ENCODE results near the gene RAB33A. TPM values are rescaled to one million over a fixed set of nuclear protein-coding genes. Genes with fewer than 3 reads are reported as not detected.

Gene RAB33A
- polyA plus RNA-seq, 3 donors = 0.13 to 2.1 (median 1.6) TPM

DNA sequence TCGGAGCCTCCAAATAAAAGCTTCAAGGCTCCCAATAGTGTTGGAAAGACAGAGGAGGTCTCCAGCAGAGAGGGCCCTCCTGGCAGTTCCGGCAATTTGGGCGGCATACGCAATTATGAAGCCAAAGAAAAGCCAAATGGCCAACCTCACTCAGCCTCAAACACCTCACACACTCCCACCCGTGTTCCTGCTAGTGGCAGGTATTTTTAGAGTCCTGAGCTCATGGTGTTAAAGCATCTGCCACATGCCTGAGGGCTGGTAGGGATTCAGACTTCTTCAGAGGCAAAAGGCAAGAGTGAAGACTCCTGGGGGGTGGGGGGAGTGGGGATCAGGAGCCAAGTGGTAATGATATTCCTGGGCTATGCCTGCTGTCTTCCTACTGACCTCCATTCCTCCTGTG is 7.4 kb downstream of the RAB33A start:
- intact Hi-C loops (cut with micrococcal nuclease) = no loop called here

DNA sequence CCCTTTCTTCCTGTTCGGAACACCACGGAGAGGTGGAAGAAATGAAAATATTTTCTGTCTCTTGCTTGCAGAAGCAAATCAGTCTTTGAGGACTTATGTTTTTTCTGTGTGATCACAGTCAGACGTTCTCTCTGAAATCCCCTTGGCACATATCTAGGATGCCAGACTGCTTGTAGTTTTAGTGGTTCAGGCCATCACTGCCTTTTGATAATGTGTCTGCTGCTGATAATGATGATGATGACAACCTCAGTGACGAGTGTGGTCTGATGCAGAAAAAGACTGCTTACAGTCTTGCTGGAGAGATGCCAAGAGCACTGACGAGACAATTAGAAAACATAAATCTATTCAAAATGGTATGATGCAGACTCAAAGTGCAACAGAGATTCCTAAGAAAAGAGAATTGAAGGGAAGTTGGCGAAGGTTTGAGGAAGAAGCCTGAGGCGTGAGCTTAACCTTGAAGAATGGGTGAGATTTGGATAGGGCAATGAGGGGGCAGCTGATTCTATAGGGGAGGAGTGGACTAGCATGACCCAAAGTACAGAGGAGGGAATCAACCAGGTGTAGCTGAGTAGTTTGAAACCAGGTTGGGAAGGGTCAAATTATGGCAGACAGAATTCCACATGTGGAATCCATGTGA is 7.9 kb downstream of the RAB33A start:
- peak overlapping the region in 1 of 7 donors; percentile 43 for H3K27ac Mint-ChIP-seq
- Histone ChIP-seq H3K9me3 (replicated peaks in 1 of 2; ENCODE audit: control insufficient read depth in 1 of 2, insufficient read depth in 1 of 2, low read length in 2 of 2) (no peaks in the 10 kb centered on the region), H3K9ac (ENCODE audit: insufficient read depth, low read length, poor library complexity, severe bottlenecking) (no peak overlapping the region), H3K36me3 (replicated peaks in 1 of 2; ENCODE audit: control insufficient read depth in 1 of 2, insufficient read depth in 2 of 2, low read length in 2 of 2) (no peaks in the 10 kb centered on the region), H3K79me2 (ENCODE audit: insufficient read depth, low read length) (no peaks in the 10 kb centered on the region), H3K4me1 (ENCODE audit: control insufficient read depth in 1 of 2, insufficient read depth in 2 of 2, low read length in 2 of 2) (peaks cover 10 to 12% of the 10 kb centered on the region in 2 donors), H4K20me1 (ENCODE audit: insufficient read depth, low read length) (no peaks in the 10 kb centered on the region), H3K4me2 (replicated peaks; ENCODE audit: extremely low read depth, low read length, poor library complexity, severe bottlenecking) (no peak overlapping the region), H2AFZ (ENCODE audit: insufficient read depth, low read depth, low read length, poor library complexity, severe bottlenecking) (no peak overlapping the region), H3K4me3 (replicated peaks in 1 of 3; ENCODE audit: low read depth in 2 of 3, low read length in 3 of 3) (no peak overlapping the region), H3K27ac (ENCODE audit: low read depth in 1 of 2, low read length in 2 of 2) (no peak overlapping the region), H3K27me3 (ENCODE audit: control insufficient read depth in 2 of 2, insufficient read depth in 2 of 2, low read length in 2 of 2) (no peaks in the 10 kb centered on the region)
- H3K27me3 Mint-ChIP-seq (ENCODE audit: low read depth in 3 of 3) = peaks cover 0 to 11% (median 0%) of the 10 kb centered on the region in 3 donors
- peaks cover 0 to 2% (median 0%) of the 10 kb centered on the region in 7 donors for H3K9me3 Mint-ChIP-seq
- H3K36me3 Mint-ChIP-seq = no peaks in the 10 kb centered on the region
- TF ChIP-seq, protein P1, sequence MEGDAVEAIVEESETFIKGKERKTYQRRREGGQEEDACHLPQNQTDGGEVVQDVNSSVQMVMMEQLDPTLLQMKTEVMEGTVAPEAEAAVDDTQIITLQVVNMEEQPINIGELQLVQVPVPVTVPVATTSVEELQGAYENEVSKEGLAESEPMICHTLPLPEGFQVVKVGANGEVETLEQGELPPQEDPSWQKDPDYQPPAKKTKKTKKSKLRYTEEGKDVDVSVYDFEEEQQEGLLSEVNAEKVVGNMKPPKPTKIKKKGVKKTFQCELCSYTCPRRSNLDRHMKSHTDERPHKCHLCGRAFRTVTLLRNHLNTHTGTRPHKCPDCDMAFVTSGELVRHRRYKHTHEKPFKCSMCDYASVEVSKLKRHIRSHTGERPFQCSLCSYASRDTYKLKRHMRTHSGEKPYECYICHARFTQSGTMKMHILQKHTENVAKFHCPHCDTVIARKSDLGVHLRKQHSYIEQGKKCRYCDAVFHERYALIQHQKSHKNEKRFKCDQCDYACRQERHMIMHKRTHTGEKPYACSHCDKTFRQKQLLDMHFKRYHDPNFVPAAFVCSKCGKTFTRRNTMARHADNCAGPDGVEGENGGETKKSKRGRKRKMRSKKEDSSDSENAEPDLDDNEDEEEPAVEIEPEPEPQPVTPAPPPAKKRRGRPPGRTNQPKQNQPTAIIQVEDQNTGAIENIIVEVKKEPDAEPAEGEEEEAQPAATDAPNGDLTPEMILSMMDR (IDR thresholded peaks at IDR 0.05) = no peak
- 40% methylated on average over 2 of the region's 7 CpGs for WGBS (ENCODE audit: insufficient coverage)
- peak in 1 of 3 donors; percentile 12 for DNase-seq
- intact Hi-C loops (cut with micrococcal nuclease) = no loop called here
- no peak overlapping the region for H3K4me3 Mint-ChIP-seq
- H3K4me1 Mint-ChIP-seq = peaks cover 34% of the 10 kb centered on the region

More for the DNA sequence above, 7.4 kb downstream of the RAB33A start:
- no peak overlapping the region for H3K27ac ChIP-seq (ENCODE audit: low read depth in 1 of 2, low read length in 2 of 2)
- no peak overlapping the region for H3K4me3 Mint-ChIP-seq
- no peak overlapping the region for H3K9ac ChIP-seq (ENCODE audit: insufficient read depth, low read length, poor library complexity, severe bottlenecking)
- no peak overlapping the region for H2AFZ ChIP-seq (ENCODE audit: insufficient read depth, low read depth, low read length, poor library complexity, severe bottlenecking)
- peak overlapping the region in 1 of 7 donors; percentile 12 for H3K27ac Mint-ChIP-seq
- no peaks in the 10 kb centered on the region for H3K36me3 ChIP-seq (replicated peaks in 1 of 2; ENCODE audit: control insufficient read depth in 1 of 2, insufficient read depth in 2 of 2, low read length in 2 of 2)
- peaks cover 0 to 8% (median 0%) of the 10 kb centered on the region in 3 donors for H3K27me3 Mint-ChIP-seq (ENCODE audit: low read depth in 3 of 3)
- H3K4me2 ChIP-seq (replicated peaks; ENCODE audit: extremely low read depth, low read length, poor library complexity, severe bottlenecking) = no peak overlapping the region
- H3K9me3 ChIP-seq (replicated peaks in 1 of 2; ENCODE audit: control insufficient read depth in 1 of 2, insufficient read depth in 1 of 2, low read length in 2 of 2) = no peaks in the 10 kb centered on the region
- no peak for DNase-seq
- WGBS (ENCODE audit: insufficient coverage) = no CpG with 5 or more reads among the region's 5 CpGs
- H3K9me3 Mint-ChIP-seq = peaks cover 0 to 6% (median 0%) of the 10 kb centered on the region in 7 donors
- peaks cover 36% of the 10 kb centered on the region for H3K4me1 Mint-ChIP-seq
- peaks cover 15 to 17% of the 10 kb centered on the region in 2 donors for H3K4me1 ChIP-seq (ENCODE audit: control insufficient read depth in 1 of 2, insufficient read depth in 2 of 2, low read length in 2 of 2)
- no peaks in the 10 kb centered on the region for H3K27me3 ChIP-seq (ENCODE audit: control insufficient read depth in 2 of 2, insufficient read depth in 2 of 2, low read length in 2 of 2)
- no peaks in the 10 kb centered on the region for H3K36me3 Mint-ChIP-seq
- H4K20me1 ChIP-seq (ENCODE audit: insufficient read depth, low read length) = no peaks in the 10 kb centered on the region
- H3K79me2 ChIP-seq (ENCODE audit: insufficient read depth, low read length) = no peaks in the 10 kb centered on the region
- no peak overlapping the region for H3K4me3 ChIP-seq (replicated peaks in 1 of 3; ENCODE audit: low read depth in 2 of 3, low read length in 3 of 3)
- TF ChIP-seq, protein P1 (IDR thresholded peaks at IDR 0.05) = no peak
